Measurements from ENCODE around the gene SERPINB3. TPM values are rescaled to one million over a fixed set of nuclear protein-coding genes. Genes with fewer than 3 reads are reported as not detected.

SERPINB3 gene
- total and polyA plus RNA-seq, 2 of the 13 experiments (the other 11 are each of a cell fraction or from before 2014, with no cell fraction given) = not detected

- Histone ChIP-seq H3K4me1 (ENCODE audit: insufficient read depth, low read length) (no peaks in the 10 kb centered on the region), H3K27ac (ENCODE audit: extremely low read length, insufficient read depth, low read length) (no peak overlapping the region), H3K4me2 (ENCODE audit: low read depth, low read length) (no peak overlapping the region), H4K20me1 (ENCODE audit: insufficient read depth, low read length) (no peaks in the 10 kb centered on the region), H2AFZ (ENCODE audit: low read length) (no peak overlapping the region), H3K36me3 (replicated peaks in 1 of 2; ENCODE audit: control insufficient read depth in 1 of 2, insufficient read depth in 2 of 2, low read length in 2 of 2) (no peaks in the 10 kb centered on the region), H3K9me3 (ENCODE audit: low read length) (no peaks in the 10 kb centered on the region), H3K4me3 (replicated peaks in 1 of 3; ENCODE audit: insufficient read depth in 1 of 3, low read depth in 2 of 3, low read length in 3 of 3) (no peak overlapping the region), H3K27me3 (ENCODE audit: control insufficient read depth in 1 of 2, insufficient read depth in 2 of 2, low read length in 2 of 2) (no peaks in the 10 kb centered on the region), H3K79me2 (ENCODE audit: insufficient read depth, low read length) (no peaks in the 10 kb centered on the region), H3K9ac (ENCODE audit: insufficient read depth, low read depth, low read length) (no peak overlapping the region)
- DNase-seq (ENCODE audit: low spot score) = no peak
- in situ Hi-C loops (cut with HindIII; ENCODE audit: extremely low pct_ligation_motif_present, low pct_unique_long_range_greater_than_20kb) (no loop called here), intact Hi-C loops (cut with micrococcal nuclease; ENCODE audit: unreplicated experiment) (no loop called here)
- CTCF ChIA-PET (ENCODE audit: low intra/inter-chr PET ratio, low total read pairs) = no interaction called here
- FAIRE-seq = no peak
- 34% methylated on average over 3 of the region's 3 CpGs for WGBS (ENCODE audit: low lambda C conversion rate)
- ATAC-seq = no peak
- POLR2A ChIA-PET = no interaction called here
- BruUV-seq (replicated peaks) = no TSS peak
- TF ChIP-seq ZNF777 (CRISPR knock-in tag; IDR thresholded peaks at IDR 0.05) (no peak), ZFYVE20 (CRISPR knock-in tag; IDR thresholded peaks at IDR 0.05; ENCODE audit: borderline replicate concordance, low read depth) (no peak), CEBPB (IDR thresholded peaks at IDR 0.05; ENCODE audit: borderline replicate concordance, low read depth, low read length) (no peak), SUZ12 (IDR thresholded peaks at IDR 0.05; ENCODE audit: low read depth, low read length) (no peak), GZF1 (CRISPR knock-in tag; IDR thresholded peaks at IDR 0.05) (no peak), NRL (CRISPR knock-in tag; IDR thresholded peaks at IDR 0.05; ENCODE audit: borderline replicate concordance) (no peak)
Observed at GRCh38 chr18:63700501-63700900, 38.8 kb upstream of the SERPINB3 start.

DNA sequence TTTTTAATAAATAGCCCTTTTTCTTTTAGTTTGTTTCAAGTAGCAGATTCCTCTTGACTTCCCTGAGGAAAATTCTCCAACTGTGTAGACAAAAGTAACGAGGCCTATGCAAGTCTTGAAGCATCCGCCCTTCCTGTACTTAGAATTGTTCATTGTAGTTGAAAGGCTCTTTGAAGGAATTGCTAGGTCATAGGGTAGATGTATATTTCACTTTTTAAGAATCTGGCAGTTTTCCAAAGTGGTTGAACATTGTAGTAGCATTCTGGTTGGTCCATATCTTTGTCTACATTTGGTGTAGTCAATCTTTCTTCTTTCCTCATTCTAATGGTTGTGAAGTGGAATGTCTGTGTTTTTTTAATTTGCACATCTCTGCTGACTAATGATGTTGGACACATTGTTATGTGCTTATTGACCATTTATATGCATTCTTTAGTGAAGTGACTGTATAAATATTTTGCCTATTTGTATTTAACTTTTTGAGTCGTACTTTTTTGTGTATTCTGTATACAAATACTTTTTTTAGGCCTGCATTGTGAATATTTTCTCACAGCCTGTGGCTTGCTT lies 35.5 kb upstream of the SERPINB3 start:
- in situ Hi-C loops (cut with HindIII; ENCODE audit: extremely low pct_ligation_motif_present, low pct_unique_long_range_greater_than_20kb) (no loop called here), intact Hi-C loops (cut with micrococcal nuclease; ENCODE audit: unreplicated experiment) (loop anchor here (5.0 kb wide), 1 partner anchor 520 kb away; no protein-coding TSS in a partner anchor)
- POLR2A ChIA-PET = no interaction called here
- H2AFZ ChIP-seq (ENCODE audit: low read length) = no peak overlapping the region
- no peaks in the 10 kb centered on the region for H4K20me1 ChIP-seq (ENCODE audit: insufficient read depth, low read length)
- H3K4me3 ChIP-seq (replicated peaks in 1 of 3; ENCODE audit: insufficient read depth in 1 of 3, low read depth in 2 of 3, low read length in 3 of 3) = no peak overlapping the region
- 7% methylated on average over 3 of the region's 3 CpGs for WGBS (ENCODE audit: low lambda C conversion rate)
- FAIRE-seq = no peak
- no peaks in the 10 kb centered on the region for H3K9me3 ChIP-seq (ENCODE audit: low read length)
- H3K27ac ChIP-seq (ENCODE audit: extremely low read length, insufficient read depth, low read length) = no peak overlapping the region
- H3K9ac ChIP-seq (ENCODE audit: insufficient read depth, low read depth, low read length) = no peak overlapping the region
- no peaks in the 10 kb centered on the region for H3K79me2 ChIP-seq (ENCODE audit: insufficient read depth, low read length)
- no peak for DNase-seq (ENCODE audit: low spot score)
- CTCF ChIA-PET (ENCODE audit: low intra/inter-chr PET ratio, low total read pairs) = no interaction called here
- no peak for ATAC-seq
- H3K4me1 ChIP-seq (ENCODE audit: insufficient read depth, low read length) = no peaks in the 10 kb centered on the region
- BruUV-seq (replicated peaks) = no TSS peak
- no peak overlapping the region for H3K4me2 ChIP-seq (ENCODE audit: low read depth, low read length)
- H3K27me3 ChIP-seq (ENCODE audit: control insufficient read depth in 1 of 2, insufficient read depth in 2 of 2, low read length in 2 of 2) = no peaks in the 10 kb centered on the region
- H3K36me3 ChIP-seq (replicated peaks in 1 of 2; ENCODE audit: control insufficient read depth in 1 of 2, insufficient read depth in 2 of 2, low read length in 2 of 2) = no peaks in the 10 kb centered on the region
- TF ChIP-seq ZNF142 (CRISPR knock-in tag; IDR thresholded peaks at IDR 0.05) (no peak), REL (CRISPR knock-in tag; conservative IDR thresholded peaks at IDR 0.05) (no peak), ZNF562 (CRISPR knock-in tag; IDR thresholded peaks at IDR 0.05; ENCODE audit: borderline replicate concordance) (no peak), SRSF1 (optimal IDR thresholded peaks at IDR 0.05; ENCODE audit: low read depth, low read length) (no peak), MYNN (CRISPR knock-in tag; IDR thresholded peaks at IDR 0.05; ENCODE audit: low read depth) (no peak), ZNF33A (CRISPR knock-in tag; IDR thresholded peaks at IDR 0.05; ENCODE audit: borderline replicate concordance) (no peak), YY1 (IDR thresholded peaks at IDR 0.05; ENCODE audit: insufficient read depth, insufficient replicate concordance, low read depth, low read length) (no peak), ZNF577 (CRISPR knock-in tag; IDR thresholded peaks at IDR 0.05; ENCODE audit: borderline replicate concordance, low read depth) (no peak)
